ENCODE results near the gene OR4D2. TPM values are rescaled to one million over a fixed set of nuclear protein-coding genes. Genes with fewer than 3 reads are reported as not detected.

Gene OR4D2
- polyA plus RNA-seq, 3 donors = not detected

DNA sequence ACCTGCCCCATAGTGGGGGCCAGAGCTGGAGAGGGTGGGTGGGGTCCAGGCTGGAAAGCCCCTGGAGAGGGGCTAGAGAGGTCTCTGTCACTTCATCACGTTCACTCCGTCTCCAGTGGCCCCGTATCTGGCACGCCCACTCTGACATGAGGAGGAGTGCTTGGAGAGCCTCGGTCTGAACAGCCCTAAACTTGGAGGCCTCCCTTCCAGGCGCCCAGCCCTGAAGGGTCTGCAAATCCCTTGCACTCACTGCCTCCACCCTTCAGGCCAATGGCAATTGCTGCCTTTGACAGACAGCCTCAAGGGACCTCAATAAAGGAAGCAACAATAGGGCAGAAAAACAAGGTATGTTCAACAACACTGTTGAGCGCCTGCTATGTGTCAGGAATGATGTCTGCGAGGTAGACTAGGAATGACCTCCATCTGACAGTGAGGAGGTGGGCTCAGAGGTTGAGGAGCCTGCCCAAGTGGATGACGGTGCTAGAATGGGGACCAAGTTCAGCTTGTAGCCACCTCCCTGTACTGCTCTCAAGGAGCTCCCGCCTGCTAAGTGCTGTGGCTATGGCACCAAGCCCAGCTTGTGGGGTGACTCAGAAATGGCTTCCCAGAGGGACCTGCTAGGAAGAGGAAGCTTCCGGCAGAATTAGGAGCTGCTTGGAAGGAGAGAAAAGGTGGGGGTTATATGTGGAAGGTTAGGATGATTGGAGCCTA is 22.8 kb downstream of the OR4D2 start:
- H3K36me3 ChIP-seq (replicated peaks in 1 of 2; ENCODE audit: control insufficient read depth in 1 of 2, insufficient read depth in 2 of 2, low read length in 2 of 2) = no peaks in the 10 kb centered on the region
- Mint-ChIP-seq H3K27me3 (ENCODE audit: low read depth in 3 of 3) (peaks cover 9 to 24% (median 19%) of the 10 kb centered on the region in 3 donors), H3K36me3 (no peaks in the 10 kb centered on the region)

DNA sequence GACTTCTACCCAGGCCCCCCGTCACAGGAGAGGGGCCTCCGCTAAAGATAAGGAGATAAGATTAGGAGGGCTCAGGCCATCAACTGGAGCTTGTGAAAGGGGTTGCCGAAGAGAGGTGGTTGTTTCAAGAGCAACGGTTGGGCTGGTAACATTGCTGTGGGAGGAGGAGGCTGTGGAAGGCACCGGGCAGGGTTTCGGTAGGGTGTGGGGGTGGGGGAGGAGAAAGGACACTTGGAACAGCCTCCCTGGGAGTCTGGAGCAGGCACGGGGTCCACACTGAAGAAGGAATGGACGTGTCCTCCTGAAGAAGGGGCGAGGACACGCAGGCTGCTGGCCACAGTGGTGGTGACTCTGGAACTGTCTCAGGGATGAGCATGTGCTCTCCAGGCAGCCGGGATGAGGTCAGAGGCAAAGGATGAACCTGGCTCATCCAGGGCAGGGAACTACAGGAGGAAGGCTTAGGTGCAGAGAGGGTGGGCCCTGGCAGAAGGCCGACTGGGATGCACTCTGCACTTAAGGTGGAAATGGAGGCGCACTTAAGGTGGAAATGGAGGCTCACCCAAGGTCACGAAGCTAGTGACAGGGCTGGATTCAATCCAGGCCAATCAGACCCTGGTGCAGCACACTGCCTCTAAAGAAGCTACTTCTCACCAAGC is 24.6 kb downstream of the OR4D2 start:
- intact Hi-C loops (cut with micrococcal nuclease) = no loop called here
- TF ChIP-seq, protein P1, sequence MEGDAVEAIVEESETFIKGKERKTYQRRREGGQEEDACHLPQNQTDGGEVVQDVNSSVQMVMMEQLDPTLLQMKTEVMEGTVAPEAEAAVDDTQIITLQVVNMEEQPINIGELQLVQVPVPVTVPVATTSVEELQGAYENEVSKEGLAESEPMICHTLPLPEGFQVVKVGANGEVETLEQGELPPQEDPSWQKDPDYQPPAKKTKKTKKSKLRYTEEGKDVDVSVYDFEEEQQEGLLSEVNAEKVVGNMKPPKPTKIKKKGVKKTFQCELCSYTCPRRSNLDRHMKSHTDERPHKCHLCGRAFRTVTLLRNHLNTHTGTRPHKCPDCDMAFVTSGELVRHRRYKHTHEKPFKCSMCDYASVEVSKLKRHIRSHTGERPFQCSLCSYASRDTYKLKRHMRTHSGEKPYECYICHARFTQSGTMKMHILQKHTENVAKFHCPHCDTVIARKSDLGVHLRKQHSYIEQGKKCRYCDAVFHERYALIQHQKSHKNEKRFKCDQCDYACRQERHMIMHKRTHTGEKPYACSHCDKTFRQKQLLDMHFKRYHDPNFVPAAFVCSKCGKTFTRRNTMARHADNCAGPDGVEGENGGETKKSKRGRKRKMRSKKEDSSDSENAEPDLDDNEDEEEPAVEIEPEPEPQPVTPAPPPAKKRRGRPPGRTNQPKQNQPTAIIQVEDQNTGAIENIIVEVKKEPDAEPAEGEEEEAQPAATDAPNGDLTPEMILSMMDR (IDR thresholded peaks at IDR 0.05) = no peak
- Histone ChIP-seq H3K27ac (ENCODE audit: low read depth in 1 of 2, low read length in 2 of 2) (no peak overlapping the region), H3K36me3 (replicated peaks in 1 of 2; ENCODE audit: control insufficient read depth in 1 of 2, insufficient read depth in 2 of 2, low read length in 2 of 2) (no peaks in the 10 kb centered on the region), H3K79me2 (ENCODE audit: insufficient read depth, low read length) (no peaks in the 10 kb centered on the region), H3K9me3 (replicated peaks in 1 of 2; ENCODE audit: control insufficient read depth in 1 of 2, insufficient read depth in 1 of 2, low read length in 2 of 2) (no peaks in the 10 kb centered on the region), H2AFZ (ENCODE audit: insufficient read depth, low read depth, low read length, poor library complexity, severe bottlenecking) (no peak overlapping the region), H3K9ac (ENCODE audit: insufficient read depth, low read length, poor library complexity, severe bottlenecking) (no peak overlapping the region), H3K4me3 (replicated peaks in 1 of 3; ENCODE audit: low read depth in 2 of 3, low read length in 3 of 3) (no peak overlapping the region), H3K4me1 (ENCODE audit: control insufficient read depth in 1 of 2, insufficient read depth in 2 of 2, low read length in 2 of 2) (no peaks in the 10 kb centered on the region), H4K20me1 (ENCODE audit: insufficient read depth, low read length) (no peaks in the 10 kb centered on the region), H3K27me3 (ENCODE audit: control insufficient read depth in 2 of 2, insufficient read depth in 2 of 2, low read length in 2 of 2) (no peaks in the 10 kb centered on the region), H3K4me2 (replicated peaks; ENCODE audit: extremely low read depth, low read length, poor library complexity, severe bottlenecking) (no peak overlapping the region)
- Mint-ChIP-seq H3K4me3 (no peak overlapping the region), H3K27me3 (ENCODE audit: low read depth in 3 of 3) (peaks cover 10 to 29% (median 24%) of the 10 kb centered on the region in 3 donors), H3K4me1 (peaks cover 6% of the 10 kb centered on the region), H3K27ac (peak overlapping the region in 1 of 7 donors; percentile 39), H3K36me3 (no peaks in the 10 kb centered on the region), H3K9me3 (peaks cover 0 to 4% (median 0%) of the 10 kb centered on the region in 7 donors)
- WGBS (ENCODE audit: insufficient coverage) = 79% methylated on average over 12 of the region's 14 CpGs
- no peak for DNase-seq

More for the DNA sequence above, 22.8 kb downstream of the OR4D2 start:
- Histone ChIP-seq H3K27ac (ENCODE audit: low read depth in 1 of 2, low read length in 2 of 2) (no peak overlapping the region), H3K9ac (ENCODE audit: insufficient read depth, low read length, poor library complexity, severe bottlenecking) (no peak overlapping the region), H3K4me1 (ENCODE audit: control insufficient read depth in 1 of 2, insufficient read depth in 2 of 2, low read length in 2 of 2) (peaks cover 0 to 4% of the 10 kb centered on the region in 2 donors), H4K20me1 (ENCODE audit: insufficient read depth, low read length) (no peaks in the 10 kb centered on the region), H3K79me2 (ENCODE audit: insufficient read depth, low read length) (no peaks in the 10 kb centered on the region), H3K4me2 (replicated peaks; ENCODE audit: extremely low read depth, low read length, poor library complexity, severe bottlenecking) (no peak overlapping the region), H3K4me3 (replicated peaks in 1 of 3; ENCODE audit: low read depth in 2 of 3, low read length in 3 of 3) (no peak overlapping the region), H2AFZ (ENCODE audit: insufficient read depth, low read depth, low read length, poor library complexity, severe bottlenecking) (no peak overlapping the region), H3K27me3 (ENCODE audit: control insufficient read depth in 2 of 2, insufficient read depth in 2 of 2, low read length in 2 of 2) (no peaks in the 10 kb centered on the region), H3K9me3 (replicated peaks in 1 of 2; ENCODE audit: control insufficient read depth in 1 of 2, insufficient read depth in 1 of 2, low read length in 2 of 2) (no peaks in the 10 kb centered on the region)
- Mint-ChIP-seq H3K4me3 (no peak overlapping the region), H3K4me1 (peaks cover 14% of the 10 kb centered on the region), H3K27ac (peak overlapping the region in 1 of 7 donors; percentile 46), H3K9me3 (peaks cover 0 to 4% (median 0%) of the 10 kb centered on the region in 7 donors)
- intact Hi-C loops (cut with micrococcal nuclease) = no loop called here
- TF ChIP-seq, protein P1 (IDR thresholded peaks at IDR 0.05) = no peak
- no peak for DNase-seq
- WGBS (ENCODE audit: insufficient coverage) = 60% methylated on average over 11 of the region's 11 CpGs

Measured in CD14-positive monocyte (primary cell).